Body of pancreas (tissue), 4 donors: ENCODE results near the gene NSFL1C.

Experiments
- CTCF ChIP-seq, 7 experiments: fragments of 450-650 bp in 4 of 7; fragments of 200-600 bp in 3 of 7; sonication (generic) in 3 of 7; IDR thresholded peaks; one replicate each; pipeline ENCODE4 v1.5.1; 2016 to 2019; ENCODE audit warnings: antibody characterized with exemption in 7 of 7
- POLR2A ChIP-seq, 3 donors: fragments of 450-650 bp; IDR thresholded peaks; one replicate each; pipeline ENCODE4 v1.6.1; 2016; ENCODE audit warnings: antibody characterized with exemption in 3 of 3, mild to moderate bottlenecking in 2 of 3

GRCh38 chr20:1474817-1475603, 8.4 kb upstream of the NSFL1C start:
- TF ChIP-seq CTCF (IDR thresholded peaks at IDR 0.05): no peak
- TF ChIP-seq POLR2A (IDR thresholded peaks at IDR 0.05): no peak
